NK-92 (cell line): Measurements from ENCODE around the gene CABP1.
A peak's percentile ranks its signal among the peaks of the same experiment; 100 is the strongest.
"Not testable (repeated sequence)": the region's sequence is repeated elsewhere in the genome, so short reads cannot be mapped to it uniquely, and the experiment has no call there.

Source experiments
- DNase-seq: peaks from one replicate; lab custom pipeline; 2025; ENCODE audit not compliant: unreplicated experiment; lab: John Stamatoyannopoulos, UW

CABP1 gene

GRCh38 chr12:120663741-120664140 is 23.3 kb downstream of the CABP1 start:
- DNase-seq: no peak

GRCh38 chr12:120666571-120667390 is 26.4 kb downstream of the CABP1 start:
- no peak for DNase-seq

GRCh38 chr12:120668091-120668867 is 27.9 kb downstream of the CABP1 start:
- no peak for DNase-seq

- DNase-seq: no peak
Measured at GRCh38 chr12:120668868-120669840, 28.7 kb downstream of the CABP1 start.

GRCh38 chr12:120670237-120670636 is 29.8 kb downstream of the CABP1 start:
- DNase-seq: not testable (repeated sequence)

- DNase-seq: no peak
Measured at GRCh38 chr12:120670667-120671066, 30.2 kb downstream of the CABP1 start.

- DNase-seq: no peak
Measured at GRCh38 chr12:120674097-120674636, 33.7 kb downstream of the CABP1 start.

GRCh38 chr12:120677765-120678473 is 37.5 kb downstream of the CABP1 start:
- DNase-seq: no peak

GRCh38 chr12:120678572-120678971 is 38.1 kb downstream of the CABP1 start:
- DNase-seq: no peak

GRCh38 chr12:120680165-120680738 is 39.8 kb downstream of the CABP1 start:
- DNase-seq: no peak

- no peak for DNase-seq
Measured at GRCh38 chr12:120684523-120684932, 44.1 kb downstream of the CABP1 start.

- DNase-seq: no peak
Measured at GRCh38 chr12:120685522-120685921, 45.1 kb downstream of the CABP1 start.

GRCh38 chr12:120686151-120686689 is 45.8 kb downstream of the CABP1 start:
- peak; percentile 79 for DNase-seq

GRCh38 chr12:120686690-120687577 is 46.5 kb downstream of the CABP1 start, which contains the start of gene MLEC:
TSS of gene MLEC (plus strand) at chr12:120687149. CDS start at chr12:120687297, 148 bp downstream.
- peak; percentile 91 for DNase-seq

- no peak for DNase-seq
Measured at GRCh38 chr12:120687578-120688289, 47.3 kb downstream of the CABP1 start.

- DNase-seq: no peak
Measured at GRCh38 chr12:120688527-120689071, 48.2 kb downstream of the CABP1 start.

GRCh38 chr12:120689397-120690082 is 49.1 kb downstream of the CABP1 start:
- no peak for DNase-seq
